K562 (cell line): ENCODE measurements around the gene SSR4. TPM values are rescaled to one million over a fixed set of nuclear protein-coding genes. Genes with fewer than 3 reads are reported as not detected.

Experiments used
- BRD4 ChIP-seq: fragments of 200-600 bp; sonication (generic); IDR thresholded peaks from 2 replicates; pipeline ENCODE4 v1.6.1; 2017; ENCODE audit warnings: inconsistent platforms
- CUX1 ChIP-seq: fragments of 200-800 bp; sonication (Bioruptor generic); IDR thresholded peaks from 2 replicates; pipeline ENCODE4 v1.6.1; 2016; ENCODE audit warnings: missing genetic modification characterization, missing compliant biosample characterization
- ERF ChIP-seq: fragments of 450-650 bp; formaldehyde crosslinking; IDR thresholded peaks from 2 replicates; pipeline ENCODE4 v1.4.0; 2020; ENCODE audit warnings: mild to moderate bottlenecking, mixed read lengths
- EWSR1 ChIP-seq: fragments of 450-650 bp; IDR thresholded peaks from 2 replicates; pipeline ENCODE4 v1.6.1; 2018; ENCODE audit warnings: borderline replicate concordance, mild to moderate bottlenecking, low read depth, moderate library complexity; ENCODE audit not compliant: partially characterized antibody
- PHTF2 ChIP-seq: fragments of 250-450 bp; sonication (Bioruptor Pico); IDR thresholded peaks from 2 replicates; pipeline ENCODE4 v1.5.0; 2021; ENCODE audit warnings: mild to moderate bottlenecking
- RBM22 ChIP-seq: fragments of 200-400 bp; formaldehyde crosslinking; IDR thresholded peaks from 2 replicates; pipeline ENCODE4 v1.6.1; 2018; ENCODE audit warnings: low read length, low read depth; ENCODE audit not compliant: poor library complexity, severe bottlenecking
- SMARCA5 ChIP-seq: fragments of 450-650 bp; IDR thresholded peaks from 2 replicates; pipeline ENCODE4 v1.6.1; 2016
- TCF7L2 ChIP-seq: fragments of 150-350 bp; IDR thresholded peaks from 2 replicates; pipeline ENCODE4 v1.6.1; 2016; ENCODE audit warnings: low read depth, mild to moderate bottlenecking, low read length, moderate library complexity
- TGIF2 ChIP-seq: sonication (generic); formaldehyde crosslinking; IDR thresholded peaks from 2 replicates; pipeline ENCODE4 v1.8.1; 2022; ENCODE audit warnings: mild to moderate bottlenecking, missing genetic modification reagents, moderate library complexity
- ZNF133 ChIP-seq: fragments of 250-450 bp; sonication (Bioruptor Pico); IDR thresholded peaks from 2 replicates; pipeline ENCODE4 v1.4.0; 2020; ENCODE audit warnings: mild to moderate bottlenecking
- polyA plus RNA-seq, 8 experiments: library from polyadenylated mRNA; depleted of rRNA in 4 of 8; stranded (reverse) in 5 of 8; unstranded in 3 of 8; fragments of >200 nt; fragmentation: Nextera tagmentation in 2 of 8; fragmentation: Illumina TruSeq in 1 of 8; extraction: Ambion mirVana in 2 of 8; extraction: Trizol in 1 of 8; gene quantifications; 2 replicates each; pipeline versions ENCODE4 v1.2.1 to v1.2.3, GENCODE V29; 2011 to 2014; ENCODE audit warnings: inconsistent platforms in 1 of 8, missing spikeins in 1 of 8
- total RNA-seq, 7 experiments: library from RNA; depleted of rRNA in 6 of 7; stranded (reverse); fragments of >200 nt in 6 of 7; fragmentation: Illumina TruSeq in 2 of 7; extraction: Trizol in 2 of 7; gene quantifications; 2 replicates each; pipeline versions ENCODE4 v1.2.1 to v1.2.3, GENCODE V29; 2011 to 2021; ENCODE audit warnings: low replicate concordance in 1 of 7
- TF ChIP-seq, protein P1 (sequence below), 2 experiments: fragments of 200-800 bp in 1 of 2; sonication (Bioruptor generic) in 1 of 2; sonication (generic) in 1 of 2; formaldehyde crosslinking in 1 of 2; IDR thresholded peaks in 1 of 2; conservative IDR thresholded peaks in 1 of 2; 2 replicates each; pipeline versions ENCODE4 v1.5.0 to v1.6.1; 2016 to 2020; ENCODE audit warnings: missing compliant biosample characterization in 1 of 2, missing genetic modification characterization in 1 of 2, missing genetic modification reagents in 1 of 2
- TF ChIP-seq, protein P2 (sequence below): IDR thresholded peaks from 2 replicates; pipeline ENCODE4 v1.6.1; 2011; ENCODE audit not compliant: insufficient read length; ENCODE audit errors: extremely low read depth
- TF ChIP-seq, protein P3 (sequence below): fragments of 150-350 bp; conservative IDR thresholded peaks from 2 replicates; pipeline ENCODE4 v1.6.1; 2014; ENCODE audit warnings: low read length

SSR4 gene
- total and polyA plus RNA-seq, 9 of the 15 experiments (the other 6 are each of a cell fraction or from before 2014, with no cell fraction given) = 146 to 492 (median 272) TPM

GRCh38 chrX:153794018-153794896, at the start of gene SSR4, which contains the start of gene IDH3G (continued):
- TF ChIP-seq CUX1 (CRISPR knock-in tag) (no peak), PHTF2 (no peak), SMARCA5 (no peak), EWSR1 (no peak), TGIF2 (no peak), TCF7L2 (no peak), ERF (CRISPR knock-in tag) (0 out of 2 replicates have a peak, but pooled peaks have one; percentile 61), ZNF133 (CRISPR knock-in tag) (no peak), RBM22 (no peak), BRD4 (peak; percentile 53; the same call in 1 of the 2 replicates)
- TF ChIP-seq, protein P1, sequence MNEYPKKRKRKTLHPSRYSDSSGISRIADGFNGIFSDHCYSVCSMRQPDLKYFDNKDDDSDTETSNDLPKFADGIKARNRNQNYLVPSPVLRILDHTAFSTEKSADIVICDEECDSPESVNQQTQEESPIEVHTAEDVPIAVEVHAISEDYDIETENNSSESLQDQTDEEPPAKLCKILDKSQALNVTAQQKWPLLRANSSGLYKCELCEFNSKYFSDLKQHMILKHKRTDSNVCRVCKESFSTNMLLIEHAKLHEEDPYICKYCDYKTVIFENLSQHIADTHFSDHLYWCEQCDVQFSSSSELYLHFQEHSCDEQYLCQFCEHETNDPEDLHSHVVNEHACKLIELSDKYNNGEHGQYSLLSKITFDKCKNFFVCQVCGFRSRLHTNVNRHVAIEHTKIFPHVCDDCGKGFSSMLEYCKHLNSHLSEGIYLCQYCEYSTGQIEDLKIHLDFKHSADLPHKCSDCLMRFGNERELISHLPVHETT (CRISPR knock-in tag; conservative IDR thresholded peaks at IDR 0.05 in 1 of 2, IDR thresholded peaks at IDR 0.05 in 1 of 2) = peak in 1 of 2 experiments; percentile 91; a peak in 2 of 4 replicates
- TF ChIP-seq, protein P2, sequence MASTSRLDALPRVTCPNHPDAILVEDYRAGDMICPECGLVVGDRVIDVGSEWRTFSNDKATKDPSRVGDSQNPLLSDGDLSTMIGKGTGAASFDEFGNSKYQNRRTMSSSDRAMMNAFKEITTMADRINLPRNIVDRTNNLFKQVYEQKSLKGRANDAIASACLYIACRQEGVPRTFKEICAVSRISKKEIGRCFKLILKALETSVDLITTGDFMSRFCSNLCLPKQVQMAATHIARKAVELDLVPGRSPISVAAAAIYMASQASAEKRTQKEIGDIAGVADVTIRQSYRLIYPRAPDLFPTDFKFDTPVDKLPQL = no peak
- TF ChIP-seq, protein P3, sequence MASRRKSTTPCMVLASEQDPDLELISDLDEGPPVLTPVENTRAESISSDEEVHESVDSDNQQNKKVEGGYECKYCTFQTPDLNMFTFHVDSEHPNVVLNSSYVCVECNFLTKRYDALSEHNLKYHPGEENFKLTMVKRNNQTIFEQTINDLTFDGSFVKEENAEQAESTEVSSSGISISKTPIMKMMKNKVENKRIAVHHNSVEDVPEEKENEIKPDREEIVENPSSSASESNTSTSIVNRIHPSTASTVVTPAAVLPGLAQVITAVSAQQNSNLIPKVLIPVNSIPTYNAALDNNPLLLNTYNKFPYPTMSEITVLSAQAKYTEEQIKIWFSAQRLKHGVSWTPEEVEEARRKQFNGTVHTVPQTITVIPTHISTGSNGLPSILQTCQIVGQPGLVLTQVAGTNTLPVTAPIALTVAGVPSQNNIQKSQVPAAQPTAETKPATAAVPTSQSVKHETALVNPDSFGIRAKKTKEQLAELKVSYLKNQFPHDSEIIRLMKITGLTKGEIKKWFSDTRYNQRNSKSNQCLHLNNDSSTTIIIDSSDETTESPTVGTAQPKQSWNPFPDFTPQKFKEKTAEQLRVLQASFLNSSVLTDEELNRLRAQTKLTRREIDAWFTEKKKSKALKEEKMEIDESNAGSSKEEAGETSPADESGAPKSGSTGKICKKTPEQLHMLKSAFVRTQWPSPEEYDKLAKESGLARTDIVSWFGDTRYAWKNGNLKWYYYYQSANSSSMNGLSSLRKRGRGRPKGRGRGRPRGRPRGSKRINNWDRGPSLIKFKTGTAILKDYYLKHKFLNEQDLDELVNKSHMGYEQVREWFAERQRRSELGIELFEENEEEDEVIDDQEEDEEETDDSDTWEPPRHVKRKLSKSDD = peak; percentile 23; the same call in 1 of the 2 replicates
